DMS153 treated with DMSO at 0.1 percent for 48 hours (cell line): ENCODE results near the gene FAM72A.
A peak's percentile ranks its signal among the peaks of the same experiment; 100 is the strongest.
"Not testable (repeated sequence)": the region's sequence is repeated elsewhere in the genome, so short reads cannot be mapped to it uniquely, and the experiment has no call there.

Experiments used
- DNase-seq: peaks from one replicate; lab custom pipeline; 2025; ENCODE audit not compliant: unreplicated experiment; lab: John Stamatoyannopoulos, UW

The FAM72A gene

GRCh38 chr1:206169794-206170193 lies 32.8 kb downstream of the FAM72A start:
- not testable (repeated sequence) for DNase-seq

GRCh38 chr1:206167350-206168029 lies 35.1 kb downstream of the FAM72A start:
- not testable (repeated sequence) for DNase-seq

DNA sequence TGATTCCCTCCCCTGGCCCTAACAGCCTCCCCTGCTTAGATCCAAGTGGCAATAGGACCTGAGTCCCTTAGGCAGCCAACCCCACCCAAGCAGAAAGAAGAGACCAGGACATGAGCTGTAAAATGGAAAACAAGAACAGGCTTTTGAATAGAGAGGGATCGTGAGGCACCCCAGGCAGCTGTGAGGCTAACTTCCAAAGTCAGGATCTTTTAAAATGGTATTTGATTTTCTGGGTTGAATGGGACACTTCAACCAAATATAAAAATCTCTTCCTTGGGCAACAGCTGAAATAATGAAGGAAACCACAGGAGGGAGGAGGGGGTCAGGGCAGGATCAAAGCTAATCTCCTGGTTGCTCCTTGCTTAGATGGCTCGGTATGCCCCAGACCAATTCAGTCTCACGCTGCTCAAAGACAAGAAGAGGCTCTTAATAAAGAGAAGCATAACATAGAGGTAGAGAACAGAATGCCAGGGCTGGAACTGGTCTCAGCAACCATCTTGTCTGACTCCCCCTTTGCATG lies 56.8 kb downstream of the FAM72A start:
- no peak for DNase-seq

- peak; percentile 67 for DNase-seq
Measured at GRCh38 chr1:206144605-206145004, 58.0 kb downstream of the FAM72A start.

- DNase-seq = no peak
Measured at GRCh38 chr1:206143537-206144172, 59.0 kb downstream of the FAM72A start.

- DNase-seq = no peak
Measured at GRCh38 chr1:206142770-206143169, 59.9 kb downstream of the FAM72A start.

DNA sequence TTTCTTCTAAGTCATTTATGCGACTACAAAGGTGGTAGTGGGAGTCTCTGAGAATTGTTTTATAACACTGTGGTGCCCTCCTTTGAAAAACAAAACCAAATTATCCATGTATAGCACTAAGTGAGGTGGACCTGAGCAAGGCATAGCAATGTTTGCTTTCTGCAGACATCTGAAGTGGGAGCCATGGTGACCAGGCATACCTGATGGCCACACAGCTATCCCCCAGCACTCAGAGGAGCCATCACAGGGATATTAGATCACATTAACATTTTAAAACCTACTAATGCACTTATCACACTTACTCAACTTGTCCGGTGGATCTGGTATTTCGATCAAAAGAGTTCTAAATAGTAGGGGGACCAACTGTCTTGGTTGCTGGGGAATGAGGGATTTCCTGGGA lies 60.6 kb downstream of the FAM72A start:
- peak; percentile 31 for DNase-seq

DNA sequence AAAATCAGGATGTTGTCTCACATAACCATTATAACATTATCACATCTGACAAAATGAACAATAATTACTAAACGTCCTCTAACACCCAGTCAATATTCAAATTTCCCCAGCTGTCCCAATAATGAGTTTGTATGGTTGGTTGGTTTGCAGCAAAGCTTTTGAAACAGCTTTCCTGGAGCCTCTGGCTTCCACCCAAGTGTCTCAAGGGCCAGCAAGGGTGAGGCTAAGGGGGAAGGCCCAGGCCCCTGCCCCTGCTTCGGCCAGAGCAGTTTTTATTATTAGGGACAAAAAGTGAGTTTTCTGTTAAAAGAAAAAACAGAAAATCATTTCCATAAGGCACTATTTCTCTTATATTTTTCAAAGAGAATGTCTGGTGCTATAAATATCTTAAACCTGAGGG lies 66.4 kb downstream of the FAM72A start:
- DNase-seq = no peak
